HepG2 (cell line): ENCODE results near the gene PIEZO2. TPM values are rescaled to one million over a fixed set of nuclear protein-coding genes. Genes with fewer than 3 reads are reported as not detected.

Experiments
- ARNTL ChIP-seq: sonication (generic); formaldehyde crosslinking; IDR thresholded peaks from 2 replicates; pipeline ENCODE4 v1.4.0; 2020; ENCODE audit warnings: mild to moderate bottlenecking, missing genetic modification reagents
- BCLAF1 ChIP-seq: fragments of 450-650 bp; IDR thresholded peaks from 2 replicates; pipeline ENCODE4 v1.6.1; 2017; ENCODE audit warnings: mild to moderate bottlenecking
- CREBL2 ChIP-seq: sonication (generic); formaldehyde crosslinking; IDR thresholded peaks from 2 replicates; pipeline ENCODE4 v1.8.1; 2023; ENCODE audit warnings: missing genetic modification reagents, mild to moderate bottlenecking, borderline replicate concordance
- GMEB2 ChIP-seq: IDR thresholded peaks from 2 replicates; pipeline ENCODE4 v1.6.1; 2016; ENCODE audit warnings: missing biosample characterization, missing genetic modification reagents, low read depth
- NFYB ChIP-seq: sonication (generic); formaldehyde crosslinking; IDR thresholded peaks from 2 replicates; pipeline ENCODE4 v1.4.0; 2020; ENCODE audit warnings: missing genetic modification reagents
- NR3C1 ChIP-seq: sonication (generic); formaldehyde crosslinking; IDR thresholded peaks from 2 replicates; pipeline ENCODE4 v1.4.0; 2020; ENCODE audit warnings: missing genetic modification reagents
- PAF1 ChIP-seq: IDR thresholded peaks from 2 replicates; pipeline ENCODE4 v1.6.1; 2016; ENCODE audit warnings: missing genetic modification reagents, missing compliant biosample characterization
- PPARG ChIP-seq: conservative IDR thresholded peaks from 2 replicates; pipeline ENCODE4 v1.6.1; 2016; ENCODE audit warnings: missing biosample characterization, missing genetic modification reagents
- ZBTB14 ChIP-seq: sonication (generic); formaldehyde crosslinking; IDR thresholded peaks from 2 replicates; pipeline ENCODE4 v1.4.0; 2020; ENCODE audit warnings: missing genetic modification reagents
- ZBTB21 ChIP-seq: sonication (generic); formaldehyde crosslinking; IDR thresholded peaks from 2 replicates; pipeline ENCODE4 v1.4.0; 2020; ENCODE audit warnings: missing genetic modification reagents
- ZNF142 ChIP-seq: sonication (generic); formaldehyde crosslinking; IDR thresholded peaks from 2 replicates; pipeline ENCODE4 v1.4.0; 2020; ENCODE audit warnings: missing genetic modification reagents
- ZNF274 ChIP-seq: sonication (generic); formaldehyde crosslinking; IDR thresholded peaks from 2 replicates; pipeline ENCODE4 v1.5.1; 2020; ENCODE audit warnings: mild to moderate bottlenecking, missing genetic modification reagents
- ZNF430 ChIP-seq: sonication (generic); formaldehyde crosslinking; IDR thresholded peaks from 2 replicates; pipeline ENCODE4 v1.9.0; 2021; ENCODE audit warnings: mild to moderate bottlenecking, missing genetic modification reagents
- ZNF546 ChIP-seq: sonication (generic); formaldehyde crosslinking; conservative IDR thresholded peaks from 2 replicates; pipeline ENCODE4 v1.8.1; 2023; ENCODE audit warnings: mild to moderate bottlenecking, missing genetic modification reagents
- ZNF589 ChIP-seq: sonication (generic); formaldehyde crosslinking; conservative IDR thresholded peaks from 2 replicates; pipeline ENCODE4 v1.8.0; 2022; ENCODE audit warnings: mild to moderate bottlenecking, moderate library complexity, missing genetic modification reagents
- ZNF639 ChIP-seq: conservative IDR thresholded peaks from 2 replicates; pipeline ENCODE4 v1.6.1; 2018; ENCODE audit warnings: missing genetic modification reagents
- polyA plus RNA-seq, 8 experiments: library from polyadenylated mRNA; depleted of rRNA in 3 of 8; stranded (reverse) in 7 of 8; unstranded in 1 of 8; fragments of >200 nt; fragmentation: Illumina TruSeq in 4 of 8; extraction: Trizol in 4 of 8; gene quantifications; 2 replicates each; pipeline versions ENCODE4 v1.2.1 to v1.2.3, GENCODE V29; 2011 to 2016; ENCODE audit warnings: low read depth in 4 of 8, missing spikeins in 1 of 8, mixed read lengths in 1 of 8; ENCODE audit not compliant: insufficient read depth in 1 of 8
- total RNA-seq, 5 experiments: library from RNA; depleted of rRNA; stranded (reverse); fragments of >200 nt; fragmentation: Illumina TruSeq; extraction: Trizol; gene quantifications; 2 replicates each; pipeline ENCODE4 v1.2.3, GENCODE V29; 2016; ENCODE audit warnings: low read depth in 1 of 5

Gene PIEZO2
- total and polyA plus RNA-seq, 2 of the 13 experiments (the other 11 are each of a cell fraction or from before 2014, with no cell fraction given): 15.2 to 27.2 TPM

GRCh38 chr18:11149441-11150270, at the start of gene PIEZO2 (continued):
- TF ChIP-seq ZNF142: peak; percentile 91
- TF ChIP-seq PAF1 (CRISPR knock-in tag): no peak
- peak; percentile 30; the same call in 1 of the 2 replicates for TF ChIP-seq PPARG (CRISPR knock-in tag)
- 0 out of 2 replicates have a peak, but pooled peaks have one; percentile 23 for TF ChIP-seq ARNTL (CRISPR knock-in tag)
- no peak for TF ChIP-seq CREBL2 (CRISPR knock-in tag)
- TF ChIP-seq NFYB (CRISPR knock-in tag): peak; percentile 82
- no peak for TF ChIP-seq ZNF430 (CRISPR knock-in tag)
- peak; percentile 80; the same call in 1 of the 2 replicates for TF ChIP-seq ZNF546 (CRISPR knock-in tag)
- no peak for TF ChIP-seq ZBTB21
- TF ChIP-seq ZNF639 (CRISPR knock-in tag): no peak
- no peak for TF ChIP-seq ZNF274 (CRISPR knock-in tag)
- no peak for TF ChIP-seq NR3C1 (CRISPR knock-in tag)
- TF ChIP-seq BCLAF1: no peak
- TF ChIP-seq ZBTB14: peak; percentile 70; the same call in 1 of the 2 replicates
- TF ChIP-seq ZNF589 (CRISPR knock-in tag): no peak
- no peak for TF ChIP-seq GMEB2 (CRISPR knock-in tag)
